Measurements from ENCODE around the gene MET. TPM values are rescaled to one million over a fixed set of nuclear protein-coding genes. Genes with fewer than 3 reads are reported as not detected.

Gene MET
- total RNA-seq, 1 donor from 2014 or later, result 0.56 TPM

DNA sequence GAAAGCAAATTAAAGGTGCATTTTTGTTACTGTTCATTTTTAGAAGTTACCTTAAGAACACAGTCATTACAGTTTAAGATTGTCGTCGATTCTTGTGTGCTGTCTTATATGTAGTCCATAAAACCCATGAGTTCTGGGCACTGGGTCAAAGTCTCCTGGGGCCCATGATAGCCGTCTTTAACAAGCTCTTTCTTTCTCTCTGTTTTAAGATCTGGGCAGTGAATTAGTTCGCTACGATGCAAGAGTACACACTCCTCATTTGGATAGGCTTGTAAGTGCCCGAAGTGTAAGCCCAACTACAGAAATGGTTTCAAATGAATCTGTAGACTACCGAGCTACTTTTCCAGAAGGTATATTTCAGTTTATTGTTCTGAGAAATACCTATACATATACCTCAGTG, 99.6 kb downstream of the MET start:
- no peak overlapping the region for H3K27ac Mint-ChIP-seq (ENCODE audit: unreplicated experiment)

DNA sequence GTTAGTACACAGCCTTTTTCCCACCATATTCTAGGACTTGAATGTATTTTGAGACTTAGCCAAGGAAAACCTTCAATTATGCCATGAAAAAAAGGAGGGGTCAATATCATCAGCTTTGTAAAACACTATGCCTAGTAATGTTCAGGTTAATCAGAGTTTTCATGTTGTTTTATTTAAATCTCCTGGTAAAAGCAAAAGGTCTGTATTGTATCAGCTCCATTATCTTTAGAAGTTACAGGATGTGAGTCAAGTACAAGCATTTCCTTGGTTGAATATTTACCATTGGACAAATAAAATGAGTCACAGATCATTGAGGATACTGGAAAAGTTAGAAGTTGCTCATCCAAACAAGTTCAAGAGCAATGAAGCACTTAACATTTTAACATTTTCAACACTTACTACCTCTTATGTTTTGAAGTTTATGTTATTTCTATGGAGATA, 100.4 kb downstream of the MET start:
- H3K27me3 Mint-ChIP-seq (ENCODE audit: unreplicated experiment), result no peaks in the 10 kb centered on the region
- H3K4me1 Mint-ChIP-seq (ENCODE audit: low read depth, unreplicated experiment), result no peaks in the 10 kb centered on the region
- no peaks in the 10 kb centered on the region for H3K9me3 Mint-ChIP-seq (ENCODE audit: unreplicated experiment)
- H3K4me3 Mint-ChIP-seq (ENCODE audit: unreplicated experiment), result no peak overlapping the region
- H3K27ac Mint-ChIP-seq (ENCODE audit: unreplicated experiment), result no peak overlapping the region
- no peak for TF ChIP-seq CTCF (IDR thresholded peaks at IDR 0.05; ENCODE audit: partially characterized antibody, unreplicated experiment)
- no peaks in the 10 kb centered on the region for H3K36me3 Mint-ChIP-seq (ENCODE audit: unreplicated experiment)
- no peak for DNase-seq

More for the DNA sequence above, 99.6 kb downstream of the MET start:
- no peaks in the 10 kb centered on the region for H3K27me3 Mint-ChIP-seq (ENCODE audit: unreplicated experiment)
- no peak overlapping the region for H3K4me3 Mint-ChIP-seq (ENCODE audit: unreplicated experiment)
- DNase-seq, result no peak
- TF ChIP-seq CTCF (IDR thresholded peaks at IDR 0.05; ENCODE audit: partially characterized antibody, unreplicated experiment), result no peak
- no peaks in the 10 kb centered on the region for H3K9me3 Mint-ChIP-seq (ENCODE audit: unreplicated experiment)
- H3K4me1 Mint-ChIP-seq (ENCODE audit: low read depth, unreplicated experiment), result no peaks in the 10 kb centered on the region
- H3K36me3 Mint-ChIP-seq (ENCODE audit: unreplicated experiment), result no peaks in the 10 kb centered on the region

- H3K9me3 Mint-ChIP-seq (ENCODE audit: unreplicated experiment), result no peaks in the 10 kb centered on the region
- no peak overlapping the region for H3K4me3 Mint-ChIP-seq (ENCODE audit: unreplicated experiment)
- H3K36me3 Mint-ChIP-seq (ENCODE audit: unreplicated experiment), result no peaks in the 10 kb centered on the region
- no peak overlapping the region for H3K27ac Mint-ChIP-seq (ENCODE audit: unreplicated experiment)
- no peaks in the 10 kb centered on the region for H3K27me3 Mint-ChIP-seq (ENCODE audit: unreplicated experiment)
- DNase-seq, result no peak
- TF ChIP-seq CTCF (IDR thresholded peaks at IDR 0.05; ENCODE audit: partially characterized antibody, unreplicated experiment), result no peak
- no peaks in the 10 kb centered on the region for H3K4me1 Mint-ChIP-seq (ENCODE audit: low read depth, unreplicated experiment)
These were observed 101.1 kb downstream of the MET start for GRCh38 chr7:116772926-116773749.

DNA sequence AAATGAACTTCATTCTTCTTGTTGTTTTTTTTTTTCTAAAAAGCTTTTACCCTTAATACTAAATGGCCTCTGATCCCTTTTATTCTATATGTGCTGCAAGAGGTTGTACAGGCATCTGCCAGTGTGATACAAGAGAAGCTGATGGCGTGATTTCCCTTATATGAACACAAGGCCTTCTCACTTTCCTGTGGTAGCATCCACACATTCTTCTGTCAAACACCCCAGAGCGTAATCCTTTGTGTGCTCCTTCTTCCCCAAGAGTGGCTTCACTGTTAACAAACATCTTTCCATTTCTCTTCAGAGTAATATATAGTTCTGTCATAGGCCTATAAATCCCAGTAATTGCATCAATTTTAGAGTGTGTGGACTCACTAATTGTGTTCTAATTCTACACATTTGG, 104.0 kb downstream of the MET start:
- no peak for TF ChIP-seq CTCF (IDR thresholded peaks at IDR 0.05; ENCODE audit: partially characterized antibody, unreplicated experiment)
- DNase-seq, result no peak
- Mint-ChIP-seq H3K4me3 (ENCODE audit: unreplicated experiment) (no peak overlapping the region), H3K9me3 (ENCODE audit: unreplicated experiment) (no peaks in the 10 kb centered on the region), H3K4me1 (ENCODE audit: low read depth, unreplicated experiment) (no peaks in the 10 kb centered on the region), H3K27me3 (ENCODE audit: unreplicated experiment) (peaks cover under 1% of the 10 kb centered on the region), H3K27ac (ENCODE audit: unreplicated experiment) (no peak overlapping the region), H3K36me3 (ENCODE audit: unreplicated experiment) (peaks cover under 1% of the 10 kb centered on the region)

DNA sequence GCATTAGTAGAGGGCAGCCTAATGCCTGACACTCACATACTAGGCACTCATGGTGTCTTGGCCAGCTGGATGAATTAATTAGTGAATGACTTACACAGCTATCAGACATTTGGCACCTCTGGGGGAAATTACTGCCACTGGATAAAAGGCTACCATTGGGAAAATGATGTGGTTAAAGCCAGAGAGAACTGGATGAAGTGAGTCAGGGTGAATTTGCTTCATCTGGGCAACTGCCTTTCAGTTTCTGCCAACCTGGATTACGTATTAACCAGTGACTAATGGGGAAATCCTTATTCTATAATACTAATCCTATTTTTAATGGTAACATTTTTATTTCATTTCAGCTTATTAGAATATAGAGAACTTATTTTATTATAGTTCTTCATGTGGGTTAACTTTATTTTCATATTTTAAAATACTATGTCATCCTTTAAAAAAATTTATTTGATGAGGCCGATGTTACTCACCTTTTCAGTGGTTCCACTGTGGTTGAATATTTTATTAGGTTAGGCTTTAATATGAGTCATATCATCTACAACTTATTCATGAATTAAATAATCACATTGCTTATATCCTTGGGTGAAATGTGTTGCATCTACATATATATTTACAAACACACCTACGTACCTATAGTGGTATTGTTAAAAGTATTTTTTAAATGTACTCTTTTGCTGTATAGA, 104.8 kb downstream of the MET start:
- TF ChIP-seq CTCF (IDR thresholded peaks at IDR 0.05; ENCODE audit: partially characterized antibody, unreplicated experiment), result no peak
- no peak overlapping the region for H3K27ac Mint-ChIP-seq (ENCODE audit: unreplicated experiment)
- peaks cover 4% of the 10 kb centered on the region for H3K36me3 Mint-ChIP-seq (ENCODE audit: unreplicated experiment)
- no peaks in the 10 kb centered on the region for H3K4me1 Mint-ChIP-seq (ENCODE audit: low read depth, unreplicated experiment)
- peaks cover 2% of the 10 kb centered on the region for H3K27me3 Mint-ChIP-seq (ENCODE audit: unreplicated experiment)
- no peak overlapping the region for H3K4me3 Mint-ChIP-seq (ENCODE audit: unreplicated experiment)
- no peak for DNase-seq
- no peaks in the 10 kb centered on the region for H3K9me3 Mint-ChIP-seq (ENCODE audit: unreplicated experiment)

Measured in glutamatergic neuron (in vitro differentiated cells).